HG03108 (cell line): ENCODE measurements around the gene TAF11L5.
"Not testable (repeated sequence)": the region's sequence is repeated elsewhere in the genome, so short reads cannot be mapped to it uniquely, and the experiment has no call there.

Experiments used
- ATAC-seq: cut with Tn5 transposase; IDR thresholded peaks from one replicate; pipeline ENCODE4 v1.9.1; 2021; ENCODE audit warnings: moderate library complexity; ENCODE audit not compliant: unreplicated experiment

Gene TAF11L5

GRCh38 chr5:17524935-17525334 lies at the start of gene TAF11L5:
Gene TAF11L5, plus strand, starts transcription at chr5:17525235.
- not testable (repeated sequence) for ATAC-seq

GRCh38 chr5:17477043-17477442 lies 48.0 kb upstream of the TAF11L5 start:
- no peak for ATAC-seq

- no peak for ATAC-seq
Observed at GRCh38 chr5:17477573-17478265, 47.3 kb upstream of the TAF11L5 start.

- ATAC-seq: no peak
Observed at GRCh38 chr5:17481378-17481777, 43.7 kb upstream of the TAF11L5 start.

- no peak for ATAC-seq
Observed at GRCh38 chr5:17482790-17483189, 42.2 kb upstream of the TAF11L5 start.

GRCh38 chr5:17486464-17487173 lies 38.4 kb upstream of the TAF11L5 start:
- not testable (repeated sequence) for ATAC-seq

GRCh38 chr5:17487174-17487512 lies 37.9 kb upstream of the TAF11L5 start:
- ATAC-seq: no peak

GRCh38 chr5:17491257-17491656 lies 33.8 kb upstream of the TAF11L5 start:
- not testable (repeated sequence) for ATAC-seq

GRCh38 chr5:17492770-17493169 lies 32.3 kb upstream of the TAF11L5 start:
- no peak for ATAC-seq

- ATAC-seq: no peak
Observed at GRCh38 chr5:17497446-17497845, 27.6 kb upstream of the TAF11L5 start.

GRCh38 chr5:17497931-17498330 lies 27.1 kb upstream of the TAF11L5 start, which contains the start of gene TAF11L2:
Gene TAF11L2, plus strand, starts transcription at chr5:17498231.
- ATAC-seq: not testable (repeated sequence)

- ATAC-seq: no peak
Observed at GRCh38 chr5:17511775-17512325, 13.2 kb upstream of the TAF11L5 start.

- not testable (repeated sequence) for ATAC-seq
Observed at GRCh38 chr5:17517526-17517925, 7.5 kb upstream of the TAF11L5 start.

GRCh38 chr5:17518067-17518466 lies 7.0 kb upstream of the TAF11L5 start, which contains the start of gene TAF11L3:
Gene TAF11L3, plus strand, starts transcription at chr5:17518367.
- ATAC-seq: not testable (repeated sequence)

- not testable (repeated sequence) for ATAC-seq
Observed at GRCh38 chr5:17519508-17519907, 5.5 kb upstream of the TAF11L5 start.

GRCh38 chr5:17521501-17521900 lies 3.5 kb upstream of the TAF11L5 start, which contains the start of gene TAF11L4:
Gene TAF11L4, plus strand, starts transcription at chr5:17521801.
- not testable (repeated sequence) for ATAC-seq

GRCh38 chr5:17526504-17526903 lies 1.5 kb downstream of the TAF11L5 start:
- ATAC-seq: not testable (repeated sequence)

- not testable (repeated sequence) for ATAC-seq
Observed at GRCh38 chr5:17528369-17528768, 3.3 kb downstream of the TAF11L5 start, which contains the start of gene TAF11L6. Gene TAF11L6, plus strand, starts transcription at chr5:17528669.
